ENCODE measurements around the gene PPP1R3G.

PPP1R3G gene

GRCh38 chr6:5072440-5072839 is 12.7 kb upstream of the PPP1R3G start:
- DNase-seq (ENCODE audit: low read depth in 2 of 2): no peak

- no peak for DNase-seq (ENCODE audit: low read depth in 2 of 2)
Measured at GRCh38 chr6:5073992-5074391, 11.1 kb upstream of the PPP1R3G start.

- no peak for DNase-seq (ENCODE audit: low read depth in 2 of 2)
Measured at GRCh38 chr6:5076931-5077330, 8.2 kb upstream of the PPP1R3G start.

- no peak for DNase-seq (ENCODE audit: low read depth in 2 of 2)
Measured at GRCh38 chr6:5078121-5078669, 6.9 kb upstream of the PPP1R3G start.

GRCh38 chr6:5079692-5080091 is 5.4 kb upstream of the PPP1R3G start:
- no peak for DNase-seq (ENCODE audit: low read depth in 2 of 2)

GRCh38 chr6:5080574-5080973 is 4.6 kb upstream of the PPP1R3G start:
- no peak for DNase-seq (ENCODE audit: low read depth in 2 of 2)

GRCh38 chr6:5081182-5081581 is 4.0 kb upstream of the PPP1R3G start:
- no peak for DNase-seq (ENCODE audit: low read depth in 2 of 2)

- DNase-seq (ENCODE audit: low read depth in 2 of 2): no peak
Measured at GRCh38 chr6:5081955-5082354, 3.2 kb upstream of the PPP1R3G start.

GRCh38 chr6:5082487-5083306 is 2.4 kb upstream of the PPP1R3G start:
- no peak for DNase-seq (ENCODE audit: low read depth in 2 of 2)

- no peak for DNase-seq (ENCODE audit: low read depth in 2 of 2)
Measured at GRCh38 chr6:5083307-5083583, 1.9 kb upstream of the PPP1R3G start.

GRCh38 chr6:5083813-5084359 is 1.3 kb upstream of the PPP1R3G start:
- DNase-seq (ENCODE audit: low read depth in 2 of 2): no peak

- no peak for DNase-seq (ENCODE audit: low read depth in 2 of 2)
Measured at GRCh38 chr6:5084360-5084780, 771 bp upstream of the PPP1R3G start.

- no peak for DNase-seq (ENCODE audit: low read depth in 2 of 2)
Measured at GRCh38 chr6:5085648-5086293, 630 bp downstream of the PPP1R3G start.

- DNase-seq (ENCODE audit: low read depth in 2 of 2): no peak
Measured at GRCh38 chr6:5086294-5086890, 1.3 kb downstream of the PPP1R3G start.

GRCh38 chr6:5087389-5087788 is 2.2 kb downstream of the PPP1R3G start:
- DNase-seq (ENCODE audit: low read depth in 2 of 2): no peak

GRCh38 chr6:5088780-5089179 is 3.6 kb downstream of the PPP1R3G start:
- no peak for DNase-seq (ENCODE audit: low read depth in 2 of 2)

- DNase-seq (ENCODE audit: low read depth in 2 of 2): no peak
Measured at GRCh38 chr6:5089481-5090438, 4.6 kb downstream of the PPP1R3G start.

GRCh38 chr6:5090603-5091002 is 5.5 kb downstream of the PPP1R3G start:
- DNase-seq (ENCODE audit: low read depth in 2 of 2): no peak

- no peak for DNase-seq (ENCODE audit: low read depth in 2 of 2)
Measured at GRCh38 chr6:5091210-5092069, 6.3 kb downstream of the PPP1R3G start.

- DNase-seq (ENCODE audit: low read depth in 2 of 2): no peak
Measured at GRCh38 chr6:5093231-5094015, 8.3 kb downstream of the PPP1R3G start.

Data from stimulated activated CD8-positive, alpha-beta memory T cell treated with anti-CD3 and anti-CD28 coated beads, Interleukin-7, amount 100 ng/mL, for 4 hours (primary cell).